GM21390 (cell line): ENCODE results near the gene HS3ST6.
A peak's percentile ranks its signal among the peaks of the same experiment; 100 is the strongest.
"Not testable (repeated sequence)": the region's sequence is repeated elsewhere in the genome, so short reads cannot be mapped to it uniquely, and the experiment has no call there.

Source experiments
- ATAC-seq: cut with Tn5 transposase; IDR thresholded peaks from one replicate; pipeline ENCODE4 v1.9.1; 2021; ENCODE audit not compliant: unreplicated experiment

Gene HS3ST6

DNA sequence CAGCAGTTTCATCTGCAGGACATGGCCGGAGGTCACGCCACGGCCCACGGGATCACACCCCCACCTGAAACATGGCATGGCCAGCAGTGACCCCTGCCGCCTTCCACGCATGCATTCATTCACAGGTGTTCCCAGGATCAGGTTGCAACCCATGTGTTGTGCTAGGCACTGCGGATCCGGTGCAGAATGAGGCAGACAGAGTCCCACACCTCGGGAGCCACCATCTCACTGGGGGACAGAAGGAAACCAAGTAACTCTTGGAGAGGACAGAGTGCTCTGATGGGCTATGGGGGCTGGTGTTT is 29.1 kb upstream of the HS3ST6 start:
- ATAC-seq, result no peak

- ATAC-seq, result no peak
Measured at GRCh38 chr16:1946495-1947368, 28.5 kb upstream of the HS3ST6 start.

DNA sequence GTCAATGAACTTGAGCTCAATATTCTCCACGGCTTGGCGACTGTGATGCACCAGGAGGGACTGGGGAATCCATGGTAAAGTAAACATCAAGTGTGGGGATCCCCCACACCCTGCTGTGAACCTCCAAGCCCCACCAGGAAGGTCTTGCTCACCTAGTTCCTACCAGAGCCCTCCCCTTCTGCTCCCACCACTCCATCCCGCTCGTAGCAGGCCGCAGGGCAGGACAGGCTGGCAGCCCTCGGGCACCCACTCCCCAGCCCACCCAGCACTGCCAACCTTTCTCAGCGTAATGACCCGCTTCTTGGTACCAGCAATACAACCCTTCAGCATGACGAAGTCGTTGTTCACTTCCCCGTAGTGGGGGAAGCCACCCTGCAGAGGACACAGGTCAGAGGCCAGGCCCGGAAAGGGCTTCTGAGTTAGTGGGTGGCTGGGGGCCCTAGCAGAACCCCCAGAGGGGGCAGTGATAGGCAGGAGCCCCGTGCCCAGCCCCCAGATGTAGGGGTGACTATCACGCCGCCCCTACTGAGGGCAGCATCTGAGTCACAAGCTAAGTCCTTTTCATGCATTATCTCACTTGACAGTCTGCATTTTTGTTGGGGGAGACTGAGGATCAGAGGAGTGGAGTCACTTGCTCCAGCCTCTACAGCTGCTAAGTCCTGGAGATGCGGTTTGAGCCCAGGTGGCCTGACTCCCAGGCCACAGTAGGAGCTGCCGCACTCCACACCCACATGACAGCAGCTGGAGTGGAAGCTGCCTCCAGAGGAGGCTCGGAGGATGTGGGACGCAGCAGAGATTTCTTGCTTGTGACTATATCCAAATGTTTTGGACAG is 27.6 kb upstream of the HS3ST6 start:
- ATAC-seq, result no peak

DNA sequence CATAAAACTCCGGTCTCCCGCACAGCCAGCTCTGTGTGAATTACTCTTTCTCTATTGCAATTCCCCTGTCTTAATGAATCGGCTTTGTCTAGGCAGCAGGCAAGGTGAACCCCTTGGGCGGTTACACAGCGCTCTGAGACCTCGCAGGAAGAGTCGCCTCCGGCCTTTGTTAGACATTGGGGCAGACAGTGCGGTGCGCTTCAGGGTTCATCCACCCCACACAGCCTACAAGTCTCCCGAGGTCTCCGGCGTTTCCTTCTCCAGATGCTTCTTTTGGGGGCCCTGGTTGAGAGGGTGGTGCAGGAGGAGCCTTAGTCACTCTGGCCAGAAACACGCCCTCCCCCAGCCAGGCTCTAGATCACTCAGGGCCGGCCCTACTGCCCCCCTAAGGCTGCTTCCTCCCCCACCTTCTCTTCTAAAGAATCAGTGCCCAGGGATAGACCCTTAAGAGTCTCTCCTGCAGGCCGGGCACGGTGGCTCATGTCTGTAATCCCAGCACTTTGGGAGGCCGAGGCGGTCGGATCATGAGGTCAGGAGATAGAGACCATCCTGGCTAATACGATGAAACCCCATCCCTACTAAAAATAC is 26.5 kb upstream of the HS3ST6 start:
- no peak for ATAC-seq

DNA sequence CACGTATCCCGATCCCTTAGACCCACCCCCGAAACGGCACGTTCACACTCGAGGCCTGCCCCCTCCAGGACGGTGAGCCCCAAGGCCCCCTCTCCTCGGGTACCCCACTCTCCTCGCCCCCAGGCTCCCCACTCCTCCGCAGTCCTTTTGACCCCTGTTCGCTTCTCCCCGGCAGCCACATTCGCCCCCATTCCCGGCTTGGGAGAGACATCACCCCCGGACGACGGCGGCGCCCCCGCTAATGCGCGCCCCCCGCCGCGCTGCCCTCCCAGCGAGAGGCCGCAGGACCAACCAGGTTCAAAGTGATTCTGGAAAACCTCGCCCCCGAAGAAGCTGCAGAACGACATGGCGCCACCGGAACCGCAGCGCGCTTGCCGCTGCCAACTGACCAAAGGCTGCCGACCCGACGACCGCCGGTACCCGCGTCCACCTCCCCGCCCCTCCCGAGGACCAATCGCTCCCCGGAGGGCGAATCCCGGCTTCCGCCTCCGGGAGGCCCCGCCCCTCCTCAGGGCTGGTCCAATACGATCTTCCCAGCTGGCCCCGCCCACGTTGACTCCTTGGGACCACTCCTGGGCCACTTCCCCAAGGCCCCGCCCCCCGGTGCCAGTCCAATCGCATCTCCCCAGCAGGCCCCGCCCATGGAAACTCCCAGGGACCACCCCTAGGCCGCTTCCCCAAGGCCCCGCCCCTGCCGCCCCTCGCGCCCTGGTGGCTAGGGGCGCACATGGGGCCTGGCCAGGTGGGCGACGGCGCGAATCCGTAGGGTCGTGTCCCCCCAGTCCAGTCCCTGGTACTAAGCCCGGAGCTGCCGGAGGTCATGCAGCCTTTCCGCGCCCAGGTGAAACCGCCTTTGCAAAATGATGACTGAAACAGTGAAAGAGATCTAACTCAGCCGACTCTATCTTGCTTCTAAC is 24.9 kb upstream of the HS3ST6 start, which contains the start of gene MSRB1:
Gene MSRB1, minus strand, starts transcription at position 390 of the 917 bp plus-strand sequence. Its CDS starts 43 bp downstream, at position 347.
- ATAC-seq, result peak; percentile 84

GRCh38 chr16:1942047-1942809 is 24.0 kb upstream of the HS3ST6 start:
- ATAC-seq, result no peak

DNA sequence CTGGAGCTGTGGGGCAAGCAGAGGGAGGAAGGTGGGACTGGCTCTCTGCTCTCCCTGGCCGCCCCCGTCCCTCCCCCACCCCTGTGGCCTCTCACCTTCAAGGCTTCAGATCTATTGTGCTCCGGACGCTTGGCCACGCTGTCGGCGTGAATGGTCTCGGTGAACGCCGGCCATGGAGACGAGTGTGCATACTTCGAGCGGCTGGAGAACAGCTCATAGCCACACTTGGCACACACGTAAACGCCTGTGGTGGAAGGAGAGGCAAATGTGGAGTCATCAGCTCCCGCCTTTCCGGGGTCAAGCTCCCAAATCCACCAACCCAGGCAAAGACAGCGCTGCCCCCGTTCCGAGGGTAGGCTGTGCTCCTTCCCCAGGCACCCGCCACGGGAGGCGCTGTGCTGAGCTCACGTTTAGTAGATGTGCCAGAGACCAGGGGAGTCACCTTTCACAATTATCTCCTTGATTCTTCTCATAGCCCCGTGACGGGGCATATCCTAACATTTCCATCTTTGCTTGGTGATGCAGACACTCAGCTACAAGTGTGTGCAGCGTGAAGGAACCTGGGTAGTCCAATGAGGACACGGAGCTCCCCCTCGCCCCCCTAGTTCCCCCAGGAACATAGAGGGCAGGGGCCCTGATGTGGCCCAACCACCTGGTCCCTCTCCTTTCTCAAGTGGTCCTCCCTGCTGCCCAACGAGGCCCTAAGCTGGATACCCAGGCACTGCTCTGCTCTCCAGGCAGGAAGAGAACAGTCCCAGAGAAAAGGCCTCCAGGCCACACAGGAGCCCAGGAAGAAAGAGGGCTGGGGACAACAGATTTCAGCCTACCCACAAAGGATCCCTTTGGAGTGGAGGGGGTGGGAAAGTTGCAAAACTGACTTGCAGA is 23.2 kb upstream of the HS3ST6 start:
- ATAC-seq, result no peak

DNA sequence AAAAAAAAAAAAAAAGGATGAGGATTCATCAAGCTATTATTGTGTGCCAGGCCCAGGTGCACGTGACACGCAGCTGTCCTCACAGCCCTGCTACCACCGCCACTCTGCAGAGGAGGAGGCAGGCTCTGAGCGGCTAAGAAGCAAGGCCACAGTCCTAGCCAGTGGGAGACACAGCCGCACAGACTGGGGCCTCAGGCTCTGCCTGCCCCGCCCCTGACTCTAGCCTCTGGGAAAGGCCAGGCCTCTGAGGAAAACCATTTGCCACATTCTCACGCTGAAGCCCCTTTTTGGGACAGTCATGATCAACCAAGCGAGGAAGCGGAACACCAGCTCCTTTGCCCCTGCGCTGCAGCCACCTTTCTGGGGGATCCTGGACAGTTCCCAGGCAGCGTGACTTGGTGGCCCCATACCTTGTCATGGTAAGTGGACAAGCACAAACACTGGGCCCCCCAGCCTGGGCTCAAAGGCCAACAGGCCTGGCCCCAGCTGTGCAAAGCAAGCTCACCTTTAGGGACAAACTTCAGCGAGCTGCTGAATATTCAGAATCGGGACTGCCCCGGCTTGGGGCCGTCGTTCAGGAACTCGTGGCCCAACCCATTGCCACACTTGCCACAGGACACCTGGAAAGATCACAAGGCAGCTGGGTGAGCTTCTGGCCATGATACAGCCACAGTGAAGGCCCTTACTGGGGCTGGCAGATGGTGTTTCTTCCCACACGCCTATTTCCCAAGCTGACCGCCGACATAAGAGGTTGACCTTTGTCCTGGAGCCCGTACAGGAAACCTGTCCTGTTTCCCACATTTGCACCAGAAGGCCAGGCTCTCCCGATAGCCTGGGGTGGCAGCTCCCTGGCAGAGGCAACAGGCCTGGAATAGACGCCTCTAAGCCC is 22.3 kb upstream of the HS3ST6 start:
- no peak for ATAC-seq

DNA sequence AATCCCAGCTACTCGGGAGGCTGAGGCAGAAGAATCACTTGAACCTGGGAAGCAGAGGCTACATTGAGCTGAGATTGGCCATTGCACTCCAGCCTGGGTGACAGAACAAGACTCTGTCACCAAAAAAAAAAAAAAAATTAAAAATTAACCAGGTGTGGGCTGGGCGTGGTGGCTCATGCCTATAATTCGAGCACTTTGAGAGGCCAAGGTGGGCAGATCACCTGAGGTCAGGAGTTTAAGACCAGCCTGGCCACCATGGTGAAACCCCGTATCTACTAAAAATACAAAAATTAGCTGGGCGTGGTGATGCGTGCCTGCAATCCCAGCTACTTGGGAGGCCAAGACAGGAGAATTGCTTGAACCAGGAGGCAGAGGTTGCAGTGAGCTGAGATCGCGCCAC is 21.6 kb upstream of the HS3ST6 start:
- not testable (repeated sequence) for ATAC-seq

GRCh38 chr16:1938910-1939309 is 20.7 kb upstream of the HS3ST6 start:
- no peak for ATAC-seq

DNA sequence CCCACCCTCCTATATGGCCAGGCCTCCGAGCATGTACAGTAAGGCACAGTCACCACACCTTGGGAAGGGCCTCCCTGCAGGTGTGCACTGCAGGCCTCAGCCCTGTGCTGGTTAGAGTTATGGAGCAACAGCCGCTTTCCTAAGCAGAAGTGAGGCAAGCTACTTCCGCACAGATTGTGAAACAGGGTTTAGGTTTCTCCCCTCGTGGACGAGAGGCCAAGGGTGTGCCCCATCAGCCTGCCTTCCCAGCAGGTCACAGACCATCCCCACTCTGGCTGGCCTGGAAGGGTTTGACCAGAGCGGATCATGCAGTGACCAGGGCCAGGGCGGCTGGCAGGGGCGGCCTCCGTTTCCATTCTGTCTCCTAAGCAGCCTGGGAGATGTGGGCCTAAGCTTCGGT is 20.1 kb upstream of the HS3ST6 start:
- no peak for ATAC-seq

GRCh38 chr16:1936945-1937479 is 18.8 kb upstream of the HS3ST6 start:
- ATAC-seq, result no peak

DNA sequence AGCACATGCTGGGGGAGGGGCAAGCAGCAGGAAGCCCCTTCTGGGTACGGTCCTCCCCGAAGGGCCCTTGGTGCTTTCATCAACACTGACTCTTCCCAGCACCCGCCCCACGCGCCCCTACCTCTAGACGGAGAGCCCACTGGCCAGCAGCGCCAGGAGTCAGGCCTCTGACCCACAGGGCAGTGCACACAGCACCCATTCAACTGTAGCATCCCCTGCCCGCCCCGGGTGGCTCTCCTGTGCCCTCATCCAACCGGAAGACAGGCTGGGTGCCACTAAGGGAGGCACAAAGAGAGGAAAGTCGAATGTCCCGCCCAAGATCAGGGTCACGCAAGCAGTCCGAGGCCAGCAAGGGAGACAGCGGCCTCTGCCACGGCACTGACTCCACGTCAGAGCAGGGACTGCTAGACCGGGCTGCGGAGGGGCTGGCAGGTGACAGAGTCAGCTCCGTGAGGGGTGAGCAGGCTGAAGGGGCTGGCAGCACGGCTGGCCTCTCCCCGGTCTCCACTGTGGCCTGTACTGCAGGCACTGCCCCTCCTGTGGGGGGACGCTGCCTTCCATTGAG is 15.0 kb upstream of the HS3ST6 start:
- ATAC-seq, result no peak

- ATAC-seq, result no peak
Measured at GRCh38 chr16:1932050-1933028, 14.1 kb upstream of the HS3ST6 start.

GRCh38 chr16:1930338-1930720 is 12.1 kb upstream of the HS3ST6 start:
- ATAC-seq, result no peak
